Stimulated activated CD4-positive, alpha-beta T cell treated with anti-CD3 and anti-CD28 coated beads, Interleukin-4, amount 100 ng/mL, for 1 hour (primary cell): ENCODE data around the gene KLF7.

Source experiments
- DNase-seq: peaks from one replicate; pipeline ENCODE4 v3.0.0-alpha.2; 2020

Gene KLF7

DNA sequence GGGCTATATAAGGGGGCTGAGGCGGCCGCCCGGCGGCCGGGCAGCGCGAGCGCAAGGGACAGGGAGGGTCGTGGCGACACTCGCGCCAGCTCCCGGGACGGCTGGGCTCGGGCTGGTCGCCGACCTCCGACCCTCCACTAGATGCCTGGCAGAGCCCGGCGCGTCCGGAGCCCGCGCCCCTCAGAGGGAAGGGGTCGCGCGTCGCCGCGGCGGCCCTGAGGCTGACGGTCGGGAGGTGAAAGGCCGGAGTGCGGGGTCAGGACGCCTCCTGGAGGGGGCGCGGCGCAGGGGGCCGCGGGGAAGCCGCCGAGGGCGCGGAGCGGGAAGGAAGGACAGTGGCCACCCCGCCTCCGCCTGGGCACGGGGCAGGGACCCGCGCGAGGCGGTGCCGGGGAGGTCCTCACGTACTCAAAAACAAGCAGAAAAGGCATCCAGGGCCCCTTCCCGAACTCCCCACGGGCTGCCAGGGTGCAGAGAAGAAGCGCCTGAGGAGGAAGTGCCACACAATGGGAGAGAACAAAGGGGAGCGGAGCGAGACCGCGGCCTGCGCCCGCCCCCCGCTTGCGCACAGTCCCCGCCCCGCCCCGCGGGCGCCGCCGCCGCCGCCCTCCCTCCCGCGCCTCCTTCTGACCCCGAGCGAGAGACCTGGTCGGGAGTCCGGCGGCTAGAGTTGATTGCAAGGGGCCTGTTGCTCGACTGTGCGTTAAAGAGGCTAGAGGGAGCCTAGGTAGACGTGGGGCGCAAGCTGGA is 776 bp upstream of the KLF7 start:
- peak; percentile 66 for DNase-seq

GRCh38 chr2:207166039-207166348 is 246 bp upstream of the KLF7 start:
- peak; percentile 94 for DNase-seq

DNA sequence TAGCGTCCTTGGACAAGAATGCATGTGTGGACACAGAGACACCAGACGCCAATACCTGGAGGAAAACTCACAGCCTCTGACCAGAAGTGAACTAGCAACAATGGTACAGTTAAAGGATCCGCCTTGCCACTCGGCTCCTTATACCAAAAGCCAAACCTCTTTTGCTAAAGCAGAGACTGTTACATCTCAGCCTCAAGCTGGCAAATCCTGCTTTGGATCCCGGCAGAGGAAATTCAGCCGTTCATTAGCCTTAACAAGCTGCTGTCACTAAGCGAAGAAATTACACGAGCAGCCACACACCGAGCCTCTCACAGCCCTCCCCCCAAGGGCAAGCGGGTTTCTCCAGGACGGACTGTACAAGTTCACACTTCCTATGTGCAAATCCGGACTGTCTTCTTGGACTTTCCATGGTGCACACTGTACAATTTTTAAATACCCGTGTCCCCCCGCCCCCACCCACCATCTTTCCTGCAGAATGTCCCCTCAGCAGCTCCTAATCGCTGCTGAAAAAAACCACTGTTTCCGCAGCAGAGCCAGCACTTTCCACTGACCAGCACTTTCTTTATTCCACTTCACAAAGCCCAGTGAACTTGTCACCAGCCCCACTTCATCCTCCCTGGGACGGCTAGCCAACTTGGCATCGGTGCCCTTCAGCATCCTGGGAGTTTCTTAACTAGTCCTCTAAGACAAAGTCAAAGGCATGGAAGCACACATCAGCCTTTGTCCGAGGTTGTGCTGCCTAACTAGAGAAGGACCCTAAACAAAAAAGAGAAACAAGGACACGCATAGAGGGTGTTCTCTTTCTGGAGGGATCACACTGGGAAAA is 1.5 kb downstream of the KLF7 start:
- DNase-seq: no peak

- DNase-seq: no peak
These were observed 2.1 kb downstream of the KLF7 start for GRCh38 chr2:207163756-207164005.

- no peak for DNase-seq
These were observed 2.5 kb downstream of the KLF7 start for GRCh38 chr2:207163053-207163755.

DNA sequence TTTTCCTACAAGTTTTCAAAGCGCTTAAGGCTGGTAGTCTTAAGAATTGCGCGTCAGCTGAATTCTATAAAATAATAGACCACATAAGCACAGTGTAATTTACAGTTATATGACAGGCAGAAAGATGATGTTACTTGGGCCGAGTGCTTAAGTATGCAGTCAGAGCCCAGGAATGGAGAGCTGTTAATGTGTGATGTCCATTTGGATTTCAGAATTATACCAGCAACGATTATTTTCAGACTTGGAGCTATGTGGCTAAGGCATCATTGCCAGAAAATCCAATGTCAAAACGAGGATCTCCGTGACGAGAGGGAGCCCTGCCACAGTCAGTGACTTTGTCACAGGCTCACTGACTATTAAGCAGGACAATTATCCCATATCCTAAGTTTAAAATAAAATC is 3.4 kb downstream of the KLF7 start:
- DNase-seq: no peak

- no peak for DNase-seq
These were observed 4.3 kb downstream of the KLF7 start for GRCh38 chr2:207161247-207162123.

- no peak for DNase-seq
These were observed 5.6 kb downstream of the KLF7 start for GRCh38 chr2:207160115-207160514.

DNA sequence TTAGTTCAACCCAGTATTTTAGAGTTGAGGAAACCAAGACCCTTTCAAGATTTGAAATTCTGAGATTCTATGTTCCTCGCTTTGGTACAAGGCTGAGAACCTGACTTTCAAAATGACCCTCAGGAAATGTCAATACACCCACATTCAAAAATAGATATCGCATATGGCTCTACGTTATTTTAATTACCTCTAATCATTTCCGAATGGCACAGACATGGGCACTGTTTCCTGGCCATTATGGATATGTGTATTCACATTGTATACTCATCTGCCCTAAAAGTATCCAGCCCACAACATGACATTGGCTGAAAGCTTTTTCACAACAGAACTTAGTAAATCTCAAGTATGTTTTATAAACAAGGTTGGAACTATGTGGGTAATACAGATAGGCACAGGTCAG is 6.7 kb downstream of the KLF7 start:
- DNase-seq: no peak

GRCh38 chr2:207157731-207158130 is 8.0 kb downstream of the KLF7 start:
- DNase-seq: no peak

DNA sequence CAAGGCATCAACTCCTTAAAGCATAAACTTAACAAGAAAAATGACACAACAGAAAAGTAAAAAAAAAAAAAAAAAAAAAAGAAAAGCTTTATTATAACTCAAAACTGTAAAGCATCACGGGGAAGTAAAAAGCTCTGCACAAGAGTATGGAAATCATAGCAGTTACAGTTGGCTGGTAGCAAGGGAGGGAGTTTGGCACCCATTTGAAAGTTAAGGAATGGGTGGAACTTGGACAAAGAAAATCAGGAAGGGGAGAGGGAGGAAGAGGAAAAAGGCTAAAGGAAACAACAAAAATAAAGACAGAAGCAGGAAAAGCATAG is 8.6 kb downstream of the KLF7 start:
- no peak for DNase-seq

DNA sequence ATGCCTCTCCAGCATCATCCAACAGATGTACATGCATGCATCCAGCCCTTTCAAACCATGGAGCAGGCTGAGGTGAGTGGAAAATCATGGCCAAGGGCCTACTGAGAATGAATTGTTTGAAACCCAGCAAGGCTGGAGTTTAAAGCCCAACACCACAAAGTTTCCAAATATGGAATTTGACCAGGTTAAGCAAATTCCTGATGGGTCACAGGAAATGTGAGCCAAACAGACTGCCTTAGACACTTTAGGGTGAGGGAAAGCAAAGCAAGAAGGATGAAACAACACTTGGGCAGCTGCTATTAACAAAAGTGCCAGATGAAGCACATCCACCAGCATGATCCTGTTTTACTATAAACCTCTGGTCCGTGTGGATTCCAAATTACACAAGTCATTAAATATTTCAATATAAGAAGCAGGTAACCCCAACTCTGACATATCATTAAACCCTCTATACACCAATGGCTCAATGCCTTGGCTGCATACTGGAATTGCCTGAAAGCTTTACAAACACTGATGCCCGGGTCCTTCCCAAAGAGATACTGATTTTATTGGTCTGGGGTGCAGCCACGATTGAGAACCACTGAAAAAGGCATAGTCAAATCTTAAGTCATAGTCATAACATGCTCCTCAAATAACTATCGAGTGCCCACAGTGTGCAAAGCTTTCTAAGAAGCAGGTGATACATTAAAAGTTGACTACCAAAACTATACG is 9.1 kb downstream of the KLF7 start:
- no peak for DNase-seq

DNA sequence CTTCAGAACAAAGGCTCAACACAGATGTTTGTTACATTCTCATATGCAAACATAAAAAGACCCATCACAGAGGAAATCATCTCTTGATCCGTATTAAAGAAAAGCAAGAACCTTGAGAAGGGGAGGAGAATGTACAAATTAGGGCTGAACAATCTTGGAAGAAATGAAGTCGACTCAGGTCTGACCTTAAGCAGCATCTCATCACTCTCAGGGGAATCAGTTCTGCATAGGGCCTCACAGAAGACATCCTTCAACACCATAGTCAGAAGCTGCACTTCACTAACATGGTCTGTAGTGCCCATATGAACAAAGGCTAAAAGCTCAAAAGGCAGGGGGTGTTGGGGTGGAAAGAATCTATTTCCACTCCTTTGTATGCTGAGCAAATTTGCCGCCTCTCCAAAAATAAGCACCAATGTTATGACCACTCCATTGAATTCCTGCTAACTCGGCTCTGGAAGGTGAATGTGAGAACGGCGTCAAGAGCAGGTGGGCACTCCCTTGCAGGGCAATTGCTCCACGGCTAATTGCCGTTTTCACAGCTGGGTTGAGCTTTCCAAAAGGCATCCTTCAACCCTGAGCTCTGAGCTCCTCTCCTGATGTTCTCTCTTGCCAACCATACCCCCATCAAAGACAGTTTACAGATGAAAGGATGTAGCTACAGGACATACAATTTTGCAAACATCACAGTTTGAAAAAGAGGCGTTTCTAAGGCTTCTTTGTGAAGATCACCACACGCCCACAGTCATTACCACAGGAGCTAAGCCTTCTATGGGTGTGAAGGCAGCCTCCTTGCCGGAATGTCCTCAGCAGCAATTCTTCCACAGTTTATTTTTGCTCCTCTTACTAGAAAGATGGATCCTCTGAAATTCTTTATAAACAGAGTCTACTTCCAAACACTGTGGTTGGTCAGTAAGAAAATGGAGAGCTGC is 10.0 kb downstream of the KLF7 start:
- DNase-seq: no peak

- no peak for DNase-seq
These were observed 10.9 kb downstream of the KLF7 start for GRCh38 chr2:207154556-207155510.

DNA sequence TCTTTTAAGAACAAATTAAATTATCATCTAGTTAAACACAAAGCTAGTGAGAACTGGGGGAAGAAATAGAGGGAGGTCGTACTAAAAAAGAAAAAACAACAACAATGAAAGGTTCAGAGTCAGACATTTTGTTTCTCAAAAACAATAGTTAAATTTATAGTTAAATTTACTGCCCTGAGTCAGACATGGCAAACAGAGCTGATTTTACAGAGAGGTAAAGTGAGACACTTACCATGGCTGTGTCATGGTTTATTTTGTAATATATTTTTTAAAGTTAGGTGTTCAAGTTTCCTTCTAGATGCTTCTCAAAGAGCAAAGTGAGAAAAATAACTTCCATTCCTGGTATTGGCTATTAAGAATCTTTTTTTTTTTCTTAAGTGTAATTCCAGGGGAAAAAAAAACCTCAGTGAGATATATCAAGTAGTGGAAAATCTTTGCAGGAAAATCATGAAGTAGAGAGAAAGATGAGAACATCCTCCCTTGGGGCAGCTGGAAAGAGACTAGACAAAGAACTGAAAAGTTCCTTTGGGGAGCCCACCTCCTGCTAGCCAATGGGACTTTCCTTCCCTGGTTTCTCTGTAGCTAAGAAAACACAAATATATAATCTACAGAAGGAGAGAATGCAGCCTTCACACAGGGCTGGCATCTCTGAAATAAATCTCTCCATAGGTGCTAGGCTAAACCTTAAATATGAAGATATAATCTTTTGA is 12.3 kb downstream of the KLF7 start:
- no peak for DNase-seq

DNA sequence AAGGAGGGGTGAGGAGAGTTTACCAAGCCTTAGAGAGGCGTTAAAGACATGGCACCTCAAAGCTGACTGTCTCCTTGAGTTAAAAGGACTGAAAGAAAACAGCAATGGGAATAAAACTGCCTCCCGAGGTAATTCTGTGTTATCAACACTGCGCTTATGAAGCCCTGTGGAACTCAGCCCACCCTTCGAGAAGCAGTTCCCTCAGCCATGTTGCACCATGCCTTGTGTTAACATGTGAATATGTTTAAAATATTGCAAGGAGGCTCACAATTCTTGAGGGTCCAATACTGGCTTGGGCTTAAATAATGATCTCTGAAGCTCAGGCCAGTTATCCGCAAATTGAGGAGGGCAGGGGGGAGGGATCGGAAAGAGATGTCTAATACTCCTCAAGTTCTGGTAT is 14.7 kb downstream of the KLF7 start:
- no peak for DNase-seq

- no peak for DNase-seq
These were observed 15.5 kb downstream of the KLF7 start for GRCh38 chr2:207150284-207150683.

GRCh38 chr2:207149249-207150213 is 16.2 kb downstream of the KLF7 start:
- no peak for DNase-seq
